HepG2 (cell line): ENCODE data around the gene MRLN. TPM values are rescaled to one million over a fixed set of nuclear protein-coding genes. Genes with fewer than 3 reads are reported as not detected.

Experiments used
- ATAC-seq: fragments of 200-7000 bp; cut with Tn5 transposase; 3 replicates; pipeline ENCODE4 v1.9.1; 2020; ENCODE audit warnings: mild to moderate bottlenecking, moderate library complexity
- BruUV-seq: library from RNA; stranded (reverse); fragments of 400-500 nt; replicated peaks from 2 replicates; lab custom pipeline; 2021; lab: Mats Ljungman, UMichigan
- CTCF ChIA-PET: fragments of 300-600 bp; formaldehyde crosslinking; extraction: SDS; loops from one replicate; lab custom pipeline; 2021; ENCODE audit warnings: low total read pairs, inconsistent platforms, low intra/inter-chr PET ratio; lab: Yijun Ruan, JAX
- POLR2A ChIA-PET: fragments of 350-600 bp; sonication (Branson Sonifier 250); formaldehyde crosslinking; loops from one replicate; lab custom pipeline; 2020; ENCODE audit warnings: antibody characterized with exemption, inconsistent platforms; lab: Yijun Ruan, JAX
- DNase-seq: peaks from one replicate; pipeline ENCODE4 v3.0.0-alpha.2; 2015; ENCODE audit warnings: low spot score
- FAIRE-seq: peaks from 3 replicates; lab custom pipeline; 2011; peaks lifted over from hg19 to GRCh38; lab: Jason Lieb, UNC
- H2AFZ ChIP-seq: one replicate; pipeline ENCODE4 v1.6.1; 2011; ENCODE audit warnings: low read length, inconsistent platforms
- H3K27ac ChIP-seq: fragments of 300-600 bp; 3 replicates; pipeline ENCODE4 v1.8.0; 2011; ENCODE audit warnings: mixed run types, mild to moderate bottlenecking, mixed read lengths, low read length, inconsistent platforms; ENCODE audit not compliant: insufficient read depth; ENCODE audit errors: extremely low read length
- H3K27me3 ChIP-seq, 2 experiments: fragments of 200-600 bp in 1 of 2; 2 replicates in 1 of 2; 3 replicates in 1 of 2; pipeline versions ENCODE4 v1.6.0 to v1.8.0; 2011; ENCODE audit warnings: low read length in 2 of 2, mild to moderate bottlenecking in 2 of 2, moderate library complexity in 2 of 2, inconsistent platforms in 1 of 2; ENCODE audit not compliant: insufficient read depth in 2 of 2, control insufficient read depth in 1 of 2
- H3K36me3 ChIP-seq, 2 experiments: fragments of 200-600 bp in 1 of 2; replicated peaks in 1 of 2; 2 replicates in 1 of 2; 3 replicates in 1 of 2; pipeline versions ENCODE4 v1.5.1 to v1.8.0; 2011; ENCODE audit warnings: low read length in 2 of 2, inconsistent platforms in 1 of 2; ENCODE audit not compliant: insufficient read depth in 2 of 2, control insufficient read depth in 1 of 2
- H3K4me1 ChIP-seq: 2 replicates; pipeline ENCODE4 v1.5.1; 2012; ENCODE audit warnings: low read length, inconsistent platforms; ENCODE audit not compliant: insufficient read depth
- H3K4me2 ChIP-seq: 2 replicates; pipeline ENCODE4 v1.6.0; 2011; ENCODE audit warnings: low read depth, low read length, inconsistent platforms
- H3K4me3 ChIP-seq, 3 experiments: fragments of 200-600 bp in 1 of 3; sonication (generic), shearing (Covaris generic) in 1 of 3; replicated peaks in 1 of 3; 2 replicates each; pipeline ENCODE4 v1.5.1; 2011 to 2016; ENCODE audit warnings: low read length in 3 of 3, inconsistent platforms in 2 of 3, low read depth in 2 of 3, mild to moderate bottlenecking in 2 of 3, control low read depth in 1 of 3, mixed read lengths in 1 of 3; ENCODE audit not compliant: insufficient read depth in 1 of 3
- H3K79me2 ChIP-seq: one replicate; pipeline ENCODE4 v1.6.1; 2011; ENCODE audit warnings: low read length, inconsistent platforms; ENCODE audit not compliant: insufficient read depth
- H3K9ac ChIP-seq: 2 replicates; pipeline ENCODE4 v1.6.0; 2011; ENCODE audit warnings: mild to moderate bottlenecking, low read depth, low read length, inconsistent platforms; ENCODE audit not compliant: insufficient read depth
- H3K9me3 ChIP-seq: 2 replicates; pipeline ENCODE4 v1.5.1; 2012; ENCODE audit warnings: mild to moderate bottlenecking, low read length
- H4K20me1 ChIP-seq: 2 replicates; pipeline ENCODE4 v1.6.0; 2011; ENCODE audit warnings: inconsistent platforms, mild to moderate bottlenecking, low read length, moderate library complexity; ENCODE audit not compliant: insufficient read depth
- LRRFIP1 ChIP-seq: sonication (generic); formaldehyde crosslinking; conservative IDR thresholded peaks from 2 replicates; pipeline ENCODE4 v1.4.0; 2020; ENCODE audit warnings: missing genetic modification reagents
- RNF219 ChIP-seq: sonication (generic); formaldehyde crosslinking; IDR thresholded peaks from 2 replicates; pipeline ENCODE4 v1.5.0; 2020; ENCODE audit warnings: mild to moderate bottlenecking, missing genetic modification reagents
- SRY ChIP-seq: sonication (generic); formaldehyde crosslinking; IDR thresholded peaks from 2 replicates; pipeline ENCODE4 v1.8.0; 2022; ENCODE audit warnings: mild to moderate bottlenecking, missing genetic modification reagents
- ZNF225 ChIP-seq: sonication (generic); formaldehyde crosslinking; IDR thresholded peaks from 2 replicates; pipeline ENCODE4 v1.4.0; 2020; ENCODE audit warnings: mild to moderate bottlenecking, missing genetic modification reagents
- ZNF484 ChIP-seq: sonication (generic); formaldehyde crosslinking; IDR thresholded peaks from 2 replicates; pipeline ENCODE4 v1.5.1; 2020; ENCODE audit warnings: mild to moderate bottlenecking, low read depth, missing genetic modification reagents, borderline replicate concordance
- ZNF543 ChIP-seq: sonication (generic); formaldehyde crosslinking; IDR thresholded peaks from 2 replicates; pipeline ENCODE4 v1.4.0; 2020; ENCODE audit warnings: mild to moderate bottlenecking, missing genetic modification reagents
- ZNF652 ChIP-seq: IDR thresholded peaks from 2 replicates; pipeline ENCODE4 v1.6.1; 2016; ENCODE audit warnings: low read depth, borderline replicate concordance
- ZNF768 ChIP-seq: sonication (generic); formaldehyde crosslinking; IDR thresholded peaks from 2 replicates; pipeline ENCODE4 v1.4.0; 2020; ENCODE audit warnings: missing genetic modification reagents
- ZNF792 ChIP-seq: IDR thresholded peaks from 2 replicates; pipeline ENCODE4 v1.6.1; 2016
- WGBS: methylation state at CpG from one replicate; pipeline ENCODE4 v1.1.6; 2017; ENCODE audit warnings: low lambda C conversion rate; 5-methylcytosine and 5-hydroxymethylcytosine counted together
- in situ Hi-C: cut with HindIII; loops from 2 replicates; pipeline ENCODE4 v1.10.0; 2017; ENCODE audit warnings: low pct_unique_long_range_greater_than_20kb; ENCODE audit not compliant: extremely low pct_ligation_motif_present
- intact Hi-C: fragments of 100-400 bp; cut with micrococcal nuclease; formaldehyde crosslinking; loops from one replicate; pipeline ENCODE4 v1.10.0; 2022; ENCODE audit not compliant: unreplicated experiment
- polyA plus RNA-seq, 8 experiments: library from polyadenylated mRNA; depleted of rRNA in 3 of 8; stranded (reverse) in 7 of 8; unstranded in 1 of 8; fragments of >200 nt; fragmentation: Illumina TruSeq in 4 of 8; extraction: Trizol in 4 of 8; gene quantifications; 2 replicates each; pipeline versions ENCODE4 v1.2.1 to v1.2.3, GENCODE V29; 2011 to 2016; ENCODE audit warnings: low read depth in 4 of 8, missing spikeins in 1 of 8, mixed read lengths in 1 of 8; ENCODE audit not compliant: insufficient read depth in 1 of 8
- total RNA-seq, 5 experiments: library from RNA; depleted of rRNA; stranded (reverse); fragments of >200 nt; fragmentation: Illumina TruSeq; extraction: Trizol; gene quantifications; 2 replicates each; pipeline ENCODE4 v1.2.3, GENCODE V29; 2016; ENCODE audit warnings: low read depth in 1 of 5

The MRLN gene
- total and polyA plus RNA-seq, 2 of the 13 experiments (the other 11 are each of a cell fraction or from before 2014, with no cell fraction given) = not detected

DNA sequence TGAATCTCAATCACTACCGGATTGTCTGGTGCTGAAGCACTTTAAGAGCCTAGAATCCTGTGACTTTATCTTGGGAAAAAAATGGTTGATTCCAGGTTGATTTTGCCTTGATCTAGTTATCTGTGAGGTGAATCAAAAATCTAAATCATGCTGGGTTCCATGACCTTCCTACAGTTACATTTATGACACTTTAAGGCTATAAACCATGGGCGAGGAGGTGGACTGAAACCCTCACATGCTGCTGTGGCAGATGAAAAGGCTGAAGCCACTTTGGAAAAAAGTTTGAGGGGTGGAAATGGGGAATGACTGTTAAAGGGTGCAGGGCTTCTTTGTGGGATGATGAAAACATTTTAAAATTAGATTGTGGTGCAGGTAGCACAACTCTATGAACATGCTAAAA, 61.1 kb downstream of the MRLN start:
- TF ChIP-seq ZNF484 (CRISPR knock-in tag) (no peak), ZNF792 (no peak), ZNF543 (no peak), RNF219 (no peak), ZNF768 (CRISPR knock-in tag) (no peak), SRY (CRISPR knock-in tag) (no peak), LRRFIP1 (no peak), ZNF652 (no peak), ZNF225 (no peak)
- TF ChIP-seq, all 625 proteins: peak for 0
- 37% methylated on average over 2 of the region's 2 CpGs for WGBS
- Histone ChIP-seq H3K27me3 (no peaks in the 10 kb centered on the region), H3K9me3 (no peaks in the 10 kb centered on the region), H4K20me1 (no peaks in the 10 kb centered on the region), H3K4me2 (no peak overlapping the region), H3K9ac (no peak overlapping the region), H2AFZ (no peak overlapping the region), H3K4me3 (no peak overlapping the region), H3K79me2 (no peaks in the 10 kb centered on the region), H3K36me3 (no peaks in the 10 kb centered on the region), H3K27ac (no peak overlapping the region), H3K4me1 (no peaks in the 10 kb centered on the region)
- in situ Hi-C loops = no loop called here
- intact Hi-C loops = no loop called here
- FAIRE-seq (no peak), ATAC-seq (no peak), DNase-seq (no peak)
- CTCF ChIA-PET = no interaction called here
- no TSS peak for BruUV-seq
- POLR2A ChIA-PET = no interaction called here
